Adrenal gland (tissue), 12 donors: Measurements from ENCODE around the gene B4GALT6. TPM values are rescaled to one million over a fixed set of nuclear protein-coding genes. Genes with fewer than 3 reads are reported as not detected.

Experiments
- DNase-seq, 7 donors: peaks; one replicate each; pipeline ENCODE4 v3.0.0-alpha.2; 2019 to 2020
- H3K27ac ChIP-seq, 5 donors: fragments of 200-600 bp; sonication (generic) in 4 of 5; 1 replicate in 3 of 5; 2 replicates in 2 of 5; pipeline versions ENCODE4 v1.5.1 to v1.8.0; 2016 to 2020; ENCODE audit warnings: mild to moderate bottlenecking in 1 of 5
- H3K27me3 ChIP-seq: fragments of 200-600 bp; 2 replicates; pipeline ENCODE4 v1.8.0; 2021
- H3K36me3 ChIP-seq, 2 donors: fragments of 200-600 bp; replicated peaks in 1 of 2; 1 replicate in 1 of 2; 2 replicates in 1 of 2; pipeline versions ENCODE4 v1.5.1 to v1.8.0; 2018 to 2022
- H3K4me1 ChIP-seq, 2 donors: fragments of 200-600 bp; replicated peaks in 1 of 2; 1 replicate in 1 of 2; 2 replicates in 1 of 2; pipeline versions ENCODE4 v1.5.1 to v1.8.0; 2018 to 2021
- H3K4me3 ChIP-seq, 4 donors: fragments of 200-600 bp; sonication (generic) in 3 of 4; one replicate each; pipeline ENCODE4 v1.5.1; 2016 to 2018
- H3K9me3 ChIP-seq, 3 donors: fragments of 200-600 bp; sonication (generic) in 1 of 3; replicated peaks in 1 of 3; 1 replicate in 2 of 3; 2 replicates in 1 of 3; pipeline versions ENCODE4 v1.5.1 to v1.8.0; 2016 to 2021
- POLR2A ChIP-seq, 2 donors: fragments of 450-650 bp; IDR thresholded peaks; one replicate each; pipeline ENCODE4 v1.6.1; 2017; ENCODE audit warnings: antibody characterized with exemption in 2 of 2, mild to moderate bottlenecking in 2 of 2, moderate library complexity in 1 of 2
- WGBS, 4 donors: extraction: QIAGEN DNeasy Blood & Tissue Kit in 2 of 4; methylation state at CpG; one replicate each; pipeline versions ENCODE4 v1.1.5 to v1.1.7; 2013 to 2017; 5-methylcytosine and 5-hydroxymethylcytosine counted together
- intact Hi-C, 2 donors: fragments of 100-400 bp; cut with DNase I; formaldehyde crosslinking; loops; one replicate each; pipeline versions ENCODE4 v1.14.1 to v1.15.0; 2022 to 2023
- polyA plus RNA-seq, 3 donors: library from polyadenylated mRNA; stranded (reverse); fragments of 200-250 nt in 2 of 3; fragments of 350-450 nt in 1 of 3; fragmentation: Illumina TruSeq in 1 of 3; extraction: RNeasy Lipid Tissue Mini Kit (QIAGEN cat#74804) in 1 of 3; gene quantifications; one replicate each; pipeline ENCODE4 v1.2.3, GENCODE V29; 2013 to 2014
- total RNA-seq, 9 donors: library from RNA; depleted of rRNA in 4 of 9; stranded (reverse); fragments of >200 nt in 4 of 9; fragments of 120-200 nt in 1 of 9; fragmentation: NEBNext Ultra II Directional in 1 of 9; extraction: Animal tissue kit (Norgen Biotek cat#: 25700) in 1 of 9; gene quantifications; one replicate each; pipeline versions ENCODE4 v1.1.0 to v1.2.4, GENCODE V29; 2013 to 2023
- TF ChIP-seq, protein P1 (sequence below), 6 experiments: fragments of 450-650 bp in 4 of 6; fragments of 200-600 bp in 2 of 6; sonication (generic) in 1 of 6; IDR thresholded peaks; 1 replicate in 5 of 6; 2 replicates in 1 of 6; pipeline versions ENCODE4 v1.5.1 to v1.8.0; 2016 to 2021; ENCODE audit warnings: antibody characterized with exemption in 6 of 6, mild to moderate bottlenecking in 2 of 6, moderate library complexity in 1 of 6
- donor health status: healthy with polysubstance abuse.
- donor health status: Bipolar disorder and iron deficiency.
- donor health status: DM: yes; HTN: yes; CAD: no.
- donor health status: DM: no; HTN: no; CAD: no.
- donor health status: DM: no; HTN: no; CAD: no.
- donor health status: DM: yes; HTN: yes; CAD: no.

The B4GALT6 gene
- total and polyA plus RNA-seq, 12 donors: 6.4 to 71.3 (median 21.6) TPM

DNA sequence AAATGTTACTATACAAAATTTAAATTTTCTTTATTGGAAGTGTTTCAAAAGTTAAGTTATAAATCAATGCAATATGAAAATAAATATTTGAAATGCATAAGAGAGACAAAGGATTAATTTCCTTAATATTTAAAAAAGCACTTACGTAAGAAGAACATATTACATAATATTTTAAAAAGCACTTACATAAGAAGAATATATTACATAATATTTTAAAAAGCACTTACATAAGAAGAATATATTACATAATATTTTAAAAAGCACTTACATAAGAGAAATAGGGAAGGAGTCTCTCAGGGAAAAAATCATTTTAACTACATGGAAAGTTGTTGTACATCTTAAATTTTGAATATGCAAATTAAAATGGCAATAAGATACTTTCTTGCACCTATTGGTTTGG is 17.4 kb upstream of the B4GALT6 start:
- Histone ChIP-seq H3K4me3 (no peak overlapping the region), H3K9me3 (peaks cover 0 to 7% (median 0%) of the 10 kb centered on the region in 3 donors), H3K27me3 (no peaks in the 10 kb centered on the region), H3K4me1 (no peaks in the 10 kb centered on the region), H3K36me3 (no peaks in the 10 kb centered on the region), H3K27ac (no peak overlapping the region)
- 72 to 89% (median 80%) methylated on average over 1 of the region's 1 CpG for whole genome bisulfite sequencing, 4 donors
- TF ChIP-seq, protein P1, sequence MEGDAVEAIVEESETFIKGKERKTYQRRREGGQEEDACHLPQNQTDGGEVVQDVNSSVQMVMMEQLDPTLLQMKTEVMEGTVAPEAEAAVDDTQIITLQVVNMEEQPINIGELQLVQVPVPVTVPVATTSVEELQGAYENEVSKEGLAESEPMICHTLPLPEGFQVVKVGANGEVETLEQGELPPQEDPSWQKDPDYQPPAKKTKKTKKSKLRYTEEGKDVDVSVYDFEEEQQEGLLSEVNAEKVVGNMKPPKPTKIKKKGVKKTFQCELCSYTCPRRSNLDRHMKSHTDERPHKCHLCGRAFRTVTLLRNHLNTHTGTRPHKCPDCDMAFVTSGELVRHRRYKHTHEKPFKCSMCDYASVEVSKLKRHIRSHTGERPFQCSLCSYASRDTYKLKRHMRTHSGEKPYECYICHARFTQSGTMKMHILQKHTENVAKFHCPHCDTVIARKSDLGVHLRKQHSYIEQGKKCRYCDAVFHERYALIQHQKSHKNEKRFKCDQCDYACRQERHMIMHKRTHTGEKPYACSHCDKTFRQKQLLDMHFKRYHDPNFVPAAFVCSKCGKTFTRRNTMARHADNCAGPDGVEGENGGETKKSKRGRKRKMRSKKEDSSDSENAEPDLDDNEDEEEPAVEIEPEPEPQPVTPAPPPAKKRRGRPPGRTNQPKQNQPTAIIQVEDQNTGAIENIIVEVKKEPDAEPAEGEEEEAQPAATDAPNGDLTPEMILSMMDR (IDR thresholded peaks at IDR 0.05): no peak
- no peak for TF ChIP-seq POLR2A (IDR thresholded peaks at IDR 0.05)
- DNase-seq: no peak
- intact Hi-C loops: no loop called here

DNA sequence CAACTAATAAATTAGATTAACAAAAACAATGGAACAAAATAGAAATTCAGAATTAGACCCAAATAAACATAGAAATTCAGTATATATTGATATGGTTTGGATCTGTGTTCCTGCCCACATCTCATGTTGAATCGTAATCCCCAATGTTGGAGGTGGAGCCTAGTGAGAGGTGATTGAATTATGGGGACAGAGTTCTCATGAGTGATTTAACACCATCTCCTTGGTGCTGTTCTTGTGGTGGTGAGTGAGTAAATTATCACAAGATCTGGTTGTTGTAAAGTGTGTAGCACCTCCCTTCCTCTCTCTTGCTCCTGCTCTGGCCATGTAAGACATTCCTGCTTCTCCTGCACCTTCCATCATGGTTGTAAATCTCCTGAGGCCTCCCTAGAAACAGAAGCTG is 16.6 kb upstream of the B4GALT6 start:
- Histone ChIP-seq H3K9me3 (peaks cover 0 to 7% (median 0%) of the 10 kb centered on the region in 3 donors), H3K4me3 (no peak overlapping the region), H3K27ac (no peak overlapping the region), H3K4me1 (no peaks in the 10 kb centered on the region), H3K27me3 (no peaks in the 10 kb centered on the region), H3K36me3 (no peaks in the 10 kb centered on the region)
- no peak for TF ChIP-seq POLR2A (IDR thresholded peaks at IDR 0.05)
- TF ChIP-seq, protein P1 (IDR thresholded peaks at IDR 0.05): no peak
- DNase-seq: no peak
- 88 to 100% (median 94%) methylated on average over 1 of the region's 1 CpG for WGBS, 4 donors
- intact Hi-C loops: no loop called here

DNA sequence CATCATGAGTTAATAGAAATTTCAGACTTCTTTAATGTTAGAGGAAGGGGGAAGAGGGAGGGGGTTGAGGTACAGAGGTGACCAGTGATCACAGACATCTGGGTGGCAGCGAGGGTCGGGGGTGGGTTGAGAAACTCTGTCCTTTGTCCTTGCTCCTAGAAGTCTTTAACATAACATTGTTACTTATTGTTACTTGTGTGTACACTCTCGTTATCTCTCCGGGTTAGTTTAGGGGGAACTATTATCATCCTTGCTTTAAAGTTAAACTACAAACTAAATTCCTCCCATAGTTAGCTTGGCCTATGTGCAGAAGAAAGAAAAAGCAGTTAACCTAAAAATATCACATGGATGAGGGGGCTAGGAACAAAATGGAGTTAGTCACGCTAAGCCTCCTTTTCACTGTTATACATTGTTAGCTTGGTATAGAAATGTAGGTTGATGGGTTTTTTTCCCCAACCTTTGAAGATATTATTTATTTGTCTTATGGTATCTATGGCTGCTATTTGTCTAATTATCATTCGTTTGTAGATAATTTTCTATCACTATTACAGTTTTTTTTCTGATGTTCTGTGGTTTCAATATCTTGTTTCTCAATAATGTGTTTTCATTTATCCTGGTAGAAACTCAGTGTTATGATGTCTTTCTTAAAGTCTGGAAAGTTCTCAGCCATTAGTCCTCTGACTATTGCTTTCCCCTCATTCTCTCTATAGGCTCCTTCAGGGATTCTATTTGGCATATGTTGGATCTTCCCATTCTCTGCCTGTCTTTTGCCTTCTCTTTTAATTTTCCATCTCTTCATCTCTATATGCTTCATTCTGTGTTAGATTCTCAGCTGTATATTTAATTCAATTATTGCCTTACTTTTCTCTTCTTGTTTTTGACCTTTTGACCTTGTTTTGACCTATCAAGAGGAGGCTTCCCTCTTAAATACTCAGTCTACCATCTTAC is 13.2 kb upstream of the B4GALT6 start:
- no peaks in the 10 kb centered on the region for H3K4me1 ChIP-seq
- WGBS, 4 donors: 81 to 88% (median 85%) methylated on average over 6 of the region's 6 CpGs

DNA sequence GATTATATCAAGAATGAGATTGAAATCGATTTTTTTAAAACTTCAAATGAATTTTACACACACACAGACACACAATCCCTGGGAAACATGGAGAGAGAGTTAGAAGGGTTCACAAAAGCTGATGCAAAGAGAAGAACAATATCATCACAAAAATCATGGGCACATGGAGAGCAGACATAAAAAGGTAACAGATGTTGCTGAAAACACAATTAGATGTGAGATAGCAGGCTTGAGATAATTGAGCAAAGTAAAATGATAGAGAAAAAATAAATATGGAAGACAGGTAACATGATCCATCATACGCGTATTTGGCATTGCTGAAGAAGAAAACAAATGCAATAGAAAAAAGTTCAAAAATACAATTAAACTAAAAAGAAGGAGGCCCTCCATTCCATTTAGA is 11.6 kb upstream of the B4GALT6 start:
- H3K36me3 ChIP-seq: no peaks in the 10 kb centered on the region
- peaks cover 0 to 7% (median 0%) of the 10 kb centered on the region in 3 donors for H3K9me3 ChIP-seq
- H3K27ac ChIP-seq: no peak overlapping the region
- no peak overlapping the region for H3K4me3 ChIP-seq
- no peaks in the 10 kb centered on the region for H3K27me3 ChIP-seq
- WGBS, 4 donors: 84 to 90% (median 88%) methylated on average over 3 of the region's 3 CpGs
- intact Hi-C loops: no loop called here
- H3K4me1 ChIP-seq: no peaks in the 10 kb centered on the region
- TF ChIP-seq POLR2A (IDR thresholded peaks at IDR 0.05): no peak
- TF ChIP-seq, protein P1 (IDR thresholded peaks at IDR 0.05): no peak
- DNase-seq: no peak

More for the DNA sequence above, 13.2 kb upstream of the B4GALT6 start:
- no peak overlapping the region for H3K4me3 ChIP-seq
- TF ChIP-seq, protein P1 (IDR thresholded peaks at IDR 0.05): no peak
- no peak for TF ChIP-seq POLR2A (IDR thresholded peaks at IDR 0.05)
- no peak overlapping the region for H3K27ac ChIP-seq
- intact Hi-C loops: no loop called here
- H3K27me3 ChIP-seq: no peaks in the 10 kb centered on the region
- no peaks in the 10 kb centered on the region for H3K36me3 ChIP-seq
- H3K9me3 ChIP-seq: peaks cover 0 to 7% (median 0%) of the 10 kb centered on the region in 3 donors
- no peak for DNase-seq
